HG02571 (cell line): Measurements from ENCODE around the gene BDH1.

Source experiments
- ATAC-seq: cut with Tn5 transposase; IDR thresholded peaks from one replicate; pipeline ENCODE4 v1.9.1; 2021; ENCODE audit warnings: mild to moderate bottlenecking, moderate library complexity; ENCODE audit not compliant: unreplicated experiment

The BDH1 gene

DNA sequence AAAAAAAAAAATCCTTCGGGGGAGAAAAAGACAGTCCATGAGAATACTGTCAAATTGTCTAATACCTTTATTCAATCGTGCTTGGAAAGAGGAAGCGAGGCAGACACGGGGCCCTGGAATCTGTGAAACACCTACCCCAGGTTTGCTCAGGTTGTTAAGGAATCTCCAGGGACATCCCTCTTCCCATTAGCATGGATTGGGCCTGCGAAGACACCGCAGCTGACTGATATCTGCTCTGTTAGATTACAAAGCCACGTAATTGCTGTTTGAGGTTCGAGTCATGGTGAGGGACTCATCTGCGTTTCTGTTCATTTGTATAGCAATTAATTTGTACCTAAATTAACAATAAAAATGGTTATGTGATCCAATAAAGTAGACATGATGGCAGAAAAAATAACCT lies 91.0 kb downstream of the BDH1 start:
- ATAC-seq = no peak

DNA sequence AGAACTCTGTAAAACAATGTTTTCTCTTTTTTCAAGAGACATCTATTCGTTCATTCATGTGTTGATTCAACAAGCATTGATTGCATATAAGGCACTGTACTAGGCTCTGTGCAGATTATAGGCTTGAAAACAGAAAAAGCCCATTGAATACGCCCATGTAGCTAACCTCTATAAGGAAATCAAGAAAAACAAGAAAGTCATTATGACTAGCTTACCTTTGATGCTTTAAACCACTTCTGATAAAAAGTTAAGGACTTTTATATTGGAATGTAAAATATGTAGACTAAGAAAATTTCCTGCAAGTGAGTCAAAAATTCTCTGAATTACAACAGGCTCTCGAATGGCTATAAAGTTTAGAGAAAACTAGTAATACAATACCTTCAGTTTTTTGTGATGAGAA lies 92.5 kb downstream of the BDH1 start:
- ATAC-seq = no peak

DNA sequence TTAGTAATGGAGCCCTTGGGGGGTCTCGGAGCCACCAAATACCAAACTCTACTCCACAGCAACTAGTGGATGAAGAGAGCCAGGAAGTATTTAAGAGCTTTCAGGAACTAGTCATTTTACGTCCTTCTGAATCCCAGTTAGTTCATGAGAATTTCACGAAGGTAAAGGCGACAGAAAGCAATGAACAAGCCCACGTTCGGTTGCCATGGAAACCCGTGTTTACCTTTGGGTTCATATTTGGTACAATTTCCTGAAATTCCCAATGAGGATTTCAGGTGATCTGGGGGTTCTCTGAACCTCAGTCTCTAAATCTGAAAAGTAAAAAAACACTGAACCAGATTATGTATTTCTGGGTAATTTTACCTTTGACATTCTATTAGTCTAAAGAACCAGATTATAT lies 93.0 kb downstream of the BDH1 start:
- no peak for ATAC-seq

DNA sequence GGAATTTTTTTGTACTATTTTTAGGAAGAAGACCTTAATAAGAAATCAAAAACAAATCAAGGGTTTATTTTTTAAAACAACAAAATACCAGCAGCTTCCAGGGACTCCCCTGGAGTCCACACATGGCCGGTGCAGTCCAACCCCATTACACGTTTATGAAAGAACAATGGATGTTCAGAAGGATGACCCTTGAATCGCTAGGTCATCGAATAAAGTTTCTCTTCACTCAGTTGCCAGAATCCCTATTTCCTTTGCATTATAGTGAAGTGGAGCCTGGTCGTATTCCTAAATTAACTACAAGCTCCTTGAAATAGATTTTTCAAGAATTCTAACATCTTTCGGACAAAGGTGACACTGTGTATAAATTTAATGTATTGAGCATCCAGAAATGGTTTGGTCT lies 95.1 kb downstream of the BDH1 start:
- no peak for ATAC-seq

DNA sequence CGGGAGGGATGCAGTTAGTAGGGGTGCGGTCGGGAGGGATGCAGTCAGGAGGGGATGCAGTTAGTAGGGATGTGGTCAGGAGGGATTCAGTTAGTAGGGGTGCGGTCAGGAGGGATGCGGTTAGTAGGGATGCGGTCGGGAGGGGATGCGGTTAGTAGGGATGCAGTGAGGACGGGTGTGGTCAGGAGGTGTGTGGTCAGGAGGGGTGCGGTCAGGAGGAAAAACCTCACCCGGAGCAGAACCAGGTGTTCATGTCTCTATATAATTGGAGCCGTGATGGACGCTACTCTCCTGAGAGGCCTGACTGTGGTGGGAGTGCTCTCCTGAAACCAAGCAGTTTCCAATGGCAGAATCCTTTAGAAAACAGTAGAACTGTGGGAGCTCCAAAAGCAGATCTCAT lies 95.8 kb downstream of the BDH1 start:
- ATAC-seq = no peak
